NCI-H2196 (cell line): ENCODE results near the gene B3GAT3.
"Not testable (repeated sequence)": the region's sequence is repeated elsewhere in the genome, so short reads cannot be mapped to it uniquely, and the experiment has no call there.

Experiments
- DNase-seq: peaks from one replicate; lab custom pipeline; 2025; ENCODE audit not compliant: unreplicated experiment; lab: John Stamatoyannopoulos, UW

The B3GAT3 gene

GRCh38 chr11:62645946-62646824 is 24.4 kb upstream of the B3GAT3 start, which contains the start of gene GANAB:
TSS of gene GANAB (minus strand) at chr11:62646613. CDS start at chr11:62646599, 14 bp downstream.
- peak; percentile 98 for DNase-seq

- DNase-seq = no peak
Observed at GRCh38 chr11:62645671-62645945, 23.8 kb upstream of the B3GAT3 start.

GRCh38 chr11:62644220-62644619 is 22.4 kb upstream of the B3GAT3 start:
- DNase-seq = no peak

GRCh38 chr11:62632492-62632891 is 10.7 kb upstream of the B3GAT3 start:
- peak; percentile 38 for DNase-seq

- DNase-seq = no peak
Observed at GRCh38 chr11:62627713-62628112, 5.9 kb upstream of the B3GAT3 start.

GRCh38 chr11:62622476-62623089 is 797 bp upstream of the B3GAT3 start:
- no peak for DNase-seq

GRCh38 chr11:62621027-62621566 is 689 bp downstream of the B3GAT3 start:
- DNase-seq = no peak

GRCh38 chr11:62616957-62617356 is 4.8 kb downstream of the B3GAT3 start:
- DNase-seq = not testable (repeated sequence)

GRCh38 chr11:62615521-62615920 is 6.3 kb downstream of the B3GAT3 start:
- DNase-seq = no peak

- no peak for DNase-seq
Observed at GRCh38 chr11:62614275-62614674, 7.5 kb downstream of the B3GAT3 start.

- peak; percentile 79 for DNase-seq
Observed at GRCh38 chr11:62613291-62613778, 8.5 kb downstream of the B3GAT3 start.

- DNase-seq = peak; percentile 92
Observed at GRCh38 chr11:62612366-62613290, 9.2 kb downstream of the B3GAT3 start, which contains the start of the genes EML3 and ROM1. TSS of gene EML3 (minus strand) at chr11:62612775. CDS start at chr11:62612457, 318 bp downstream. TSS of gene ROM1 (plus strand) at chr11:62613257. CDS start at chr11:62613282, 25 bp downstream.

- peak; percentile 19 for DNase-seq
Observed at GRCh38 chr11:62611705-62612365, 10.0 kb downstream of the B3GAT3 start.

- no peak for DNase-seq
Observed at GRCh38 chr11:62610814-62611704, 10.7 kb downstream of the B3GAT3 start.

GRCh38 chr11:62610403-62610802 is 11.4 kb downstream of the B3GAT3 start:
- no peak for DNase-seq

- DNase-seq = no peak
Observed at GRCh38 chr11:62608776-62609175, 13.0 kb downstream of the B3GAT3 start.

- no peak for DNase-seq
Observed at GRCh38 chr11:62607714-62608113, 14.1 kb downstream of the B3GAT3 start.

- no peak for DNase-seq
Observed at GRCh38 chr11:62605902-62606301, 15.9 kb downstream of the B3GAT3 start.

GRCh38 chr11:62605467-62605866 is 16.3 kb downstream of the B3GAT3 start:
- no peak for DNase-seq
